GM18909 (cell line): Measurements from ENCODE around the gene CARS1.
A peak's percentile ranks its signal among the peaks of the same experiment; 100 is the strongest.

Source experiments
- ATAC-seq: cut with Tn5 transposase; IDR thresholded peaks from one replicate; pipeline ENCODE4 v1.9.1; 2021; ENCODE audit warnings: mild to moderate bottlenecking; ENCODE audit not compliant: unreplicated experiment, poor library complexity

Gene CARS1

DNA sequence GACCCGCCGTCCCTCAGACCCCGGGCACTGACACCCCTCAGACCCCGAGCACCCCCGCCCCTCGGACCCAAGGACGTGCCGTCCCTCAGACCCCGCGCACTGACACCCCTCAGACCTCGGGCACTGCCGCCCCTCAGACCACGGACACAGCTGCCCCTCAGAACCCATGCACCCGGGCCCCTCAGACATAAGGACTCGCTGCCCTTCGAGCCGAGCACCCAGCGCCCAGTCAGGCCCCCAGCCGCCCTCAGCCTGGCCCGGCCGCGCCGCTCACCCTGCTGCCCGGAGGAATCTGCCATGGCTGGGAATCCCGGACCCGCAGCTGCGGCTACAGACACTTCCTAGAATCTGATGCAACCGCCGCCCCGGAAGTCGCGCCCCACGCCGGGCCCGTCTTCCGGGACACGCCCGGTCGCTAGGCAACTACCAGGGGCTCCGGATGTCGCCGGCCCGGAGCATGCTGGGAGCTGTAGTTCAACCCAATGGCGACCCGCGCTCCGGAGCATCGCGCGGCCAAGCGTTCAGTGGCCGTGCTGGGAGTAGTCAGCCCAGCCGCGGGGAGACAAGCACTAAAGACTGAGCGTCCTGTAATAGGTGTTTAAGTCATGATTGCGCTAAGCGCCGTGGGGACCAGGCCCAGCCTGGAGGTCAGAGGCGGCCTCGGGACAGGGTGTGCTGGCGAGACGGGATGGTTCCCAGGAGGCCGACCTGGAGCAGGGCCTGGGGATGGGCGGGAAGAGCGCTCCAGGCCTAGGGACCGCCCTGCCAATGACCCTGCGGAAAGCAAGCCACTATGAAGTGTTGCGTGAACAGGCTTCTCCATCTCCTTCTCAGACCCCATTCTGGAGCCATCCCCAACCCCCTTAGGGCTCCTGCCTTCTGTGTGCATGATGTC lies at the start of gene CARS1:
CARS1 (minus strand) TSS at position 355 of the 895 bp plus-strand sequence; CDS start at position 299, 56 bp downstream.
- ATAC-seq = peak; percentile 96

DNA sequence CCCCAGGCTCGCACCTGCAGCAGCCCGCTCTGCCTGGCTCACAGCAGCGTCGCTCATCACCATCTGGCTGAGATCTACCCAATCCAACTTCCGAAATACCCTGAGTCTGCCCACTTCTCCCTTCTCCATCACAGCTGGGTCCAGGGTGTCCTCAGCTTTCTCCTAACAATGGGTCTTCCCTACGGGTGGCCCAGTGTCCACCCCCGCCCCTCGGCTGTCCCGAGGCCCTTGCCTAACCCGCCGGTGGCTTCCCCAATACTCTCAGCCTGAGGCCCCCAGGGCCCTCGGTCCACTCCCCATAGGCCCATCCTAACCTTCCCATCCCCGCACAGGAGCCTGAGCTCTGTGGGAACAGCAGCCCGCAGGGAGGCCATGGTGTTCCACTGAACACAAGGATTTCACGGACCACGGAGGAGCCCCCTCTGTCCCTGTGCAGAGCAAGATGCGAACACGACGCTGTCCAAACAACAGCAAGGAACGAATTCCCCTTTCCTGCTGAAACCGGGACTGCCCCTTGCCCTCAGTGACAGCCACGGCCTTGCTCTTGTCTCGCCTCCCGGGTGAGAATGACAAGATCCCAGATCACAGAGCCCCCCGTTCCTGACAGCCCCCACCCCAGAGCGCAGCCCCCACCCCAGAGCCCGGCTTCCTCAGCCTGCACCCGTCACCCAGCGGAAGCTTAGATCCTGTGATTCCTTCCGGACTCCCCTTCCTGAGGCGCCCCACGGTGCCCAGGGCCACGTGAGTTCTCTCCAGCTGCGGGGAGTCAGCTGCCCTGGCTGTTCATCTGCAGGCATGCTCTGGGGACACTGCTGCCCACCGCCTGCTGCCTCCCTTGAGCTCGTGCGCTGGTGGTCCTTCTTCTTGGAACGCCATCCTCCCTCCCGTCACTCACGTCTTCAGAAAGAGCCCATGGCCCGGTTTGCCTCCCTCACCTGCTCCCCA lies 48.8 kb upstream of the CARS1 start:
- no peak for ATAC-seq

DNA sequence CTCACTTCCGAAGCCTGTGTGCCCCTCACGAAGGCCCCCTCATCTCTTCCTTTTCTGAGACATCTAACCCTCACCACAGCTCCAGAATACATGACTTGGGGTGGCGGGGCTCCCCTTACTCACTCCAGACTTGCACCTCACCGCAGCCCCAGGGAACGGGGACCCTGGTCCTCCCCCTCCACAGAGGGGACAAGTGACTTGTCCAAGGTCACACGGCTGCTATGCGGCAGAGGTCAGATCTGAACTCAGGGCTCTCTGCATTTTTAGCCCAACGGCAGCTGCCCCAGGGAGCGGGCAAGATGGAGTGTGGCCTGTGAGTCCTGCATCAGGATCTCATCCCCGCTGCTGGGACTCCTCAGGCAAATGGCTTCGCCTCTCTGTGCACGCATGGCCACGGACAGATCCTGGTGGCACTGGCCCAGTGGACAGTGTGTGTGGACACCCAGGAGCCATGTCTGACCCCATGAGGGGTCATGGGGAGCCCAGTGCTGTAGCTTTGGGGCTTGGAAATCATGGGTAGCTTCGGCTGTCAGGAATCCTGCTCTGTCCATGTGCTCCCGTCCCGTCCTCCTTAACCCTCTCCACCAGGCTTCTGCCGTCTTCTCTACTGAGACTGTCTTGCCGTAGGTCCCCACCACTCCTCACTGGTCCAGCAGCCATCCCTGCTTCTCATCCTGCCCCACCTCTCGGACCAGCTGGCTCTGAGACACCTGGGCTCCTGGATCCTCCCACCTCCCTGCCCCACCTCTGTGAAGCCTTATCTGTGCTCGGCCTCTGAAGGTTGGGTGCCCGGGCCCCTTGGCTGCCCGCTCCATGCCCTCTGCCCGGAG lies 48.0 kb upstream of the CARS1 start:
- ATAC-seq = no peak

DNA sequence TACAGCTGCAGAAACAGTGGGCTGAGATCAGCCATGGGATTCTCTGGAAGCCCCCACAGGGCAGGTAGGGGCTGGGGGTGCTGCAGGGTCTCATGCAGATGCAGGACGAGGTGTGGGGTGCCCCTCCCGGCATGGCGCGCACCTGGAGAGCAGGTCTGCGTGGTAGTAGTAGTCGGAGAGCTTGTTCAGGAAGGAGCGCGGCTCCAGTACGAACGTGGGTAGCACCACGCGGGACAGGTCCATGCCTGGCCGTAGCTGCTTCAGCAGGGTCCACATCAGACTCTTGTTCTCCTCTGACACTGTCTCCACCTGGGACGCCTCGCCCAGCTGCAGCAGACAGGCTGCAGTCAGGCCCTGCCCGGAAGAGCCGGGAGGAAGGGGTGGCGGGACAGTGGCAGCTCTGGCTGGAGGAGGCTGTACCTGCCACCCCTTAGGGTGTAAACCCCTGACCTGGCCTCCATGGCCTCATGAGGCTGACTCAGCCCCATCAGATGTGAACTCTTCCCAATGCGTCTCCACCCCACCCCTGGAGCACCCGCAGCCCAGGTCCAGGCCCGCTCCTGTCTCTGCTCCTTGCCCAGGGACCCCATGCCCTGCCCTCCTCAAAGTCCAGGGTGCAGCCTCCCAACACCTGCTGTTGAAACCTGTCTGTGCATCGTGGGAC lies 47.0 kb upstream of the CARS1 start:
- no peak for ATAC-seq

DNA sequence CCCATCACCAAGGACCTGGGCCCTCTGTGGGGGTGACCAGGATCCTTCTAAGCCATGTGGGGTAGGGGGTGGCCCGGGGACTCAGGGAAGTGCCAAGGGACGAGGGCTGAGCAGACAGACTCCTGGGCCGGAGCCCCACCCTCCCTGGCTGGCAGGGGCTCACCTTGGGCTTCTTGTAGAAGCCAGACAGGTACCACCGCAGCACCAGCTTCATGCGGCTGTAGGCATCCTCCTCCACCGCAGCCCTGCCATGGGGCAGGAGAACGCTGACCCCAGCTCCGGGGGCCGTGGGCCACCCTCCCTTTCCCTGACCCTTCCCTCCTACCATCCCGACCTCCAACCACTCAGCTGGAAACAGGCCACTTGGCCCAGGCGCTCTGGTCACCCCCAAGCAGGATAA lies 45.9 kb upstream of the CARS1 start:
- no peak for ATAC-seq

DNA sequence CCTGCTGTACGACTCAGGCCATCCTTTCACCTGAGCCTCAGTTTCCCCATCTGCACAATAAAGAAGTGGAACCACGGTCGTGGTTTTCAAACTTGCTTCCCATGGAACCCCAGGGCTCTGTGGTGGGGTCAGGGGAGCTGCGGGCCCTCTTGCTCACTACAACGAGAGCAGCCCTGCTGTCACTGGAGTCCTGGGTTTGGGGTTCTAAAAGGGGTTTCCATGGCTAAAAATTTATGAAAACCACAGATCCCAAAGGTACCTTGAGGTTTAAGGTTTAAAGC lies 45.4 kb upstream of the CARS1 start:
- no peak for ATAC-seq

DNA sequence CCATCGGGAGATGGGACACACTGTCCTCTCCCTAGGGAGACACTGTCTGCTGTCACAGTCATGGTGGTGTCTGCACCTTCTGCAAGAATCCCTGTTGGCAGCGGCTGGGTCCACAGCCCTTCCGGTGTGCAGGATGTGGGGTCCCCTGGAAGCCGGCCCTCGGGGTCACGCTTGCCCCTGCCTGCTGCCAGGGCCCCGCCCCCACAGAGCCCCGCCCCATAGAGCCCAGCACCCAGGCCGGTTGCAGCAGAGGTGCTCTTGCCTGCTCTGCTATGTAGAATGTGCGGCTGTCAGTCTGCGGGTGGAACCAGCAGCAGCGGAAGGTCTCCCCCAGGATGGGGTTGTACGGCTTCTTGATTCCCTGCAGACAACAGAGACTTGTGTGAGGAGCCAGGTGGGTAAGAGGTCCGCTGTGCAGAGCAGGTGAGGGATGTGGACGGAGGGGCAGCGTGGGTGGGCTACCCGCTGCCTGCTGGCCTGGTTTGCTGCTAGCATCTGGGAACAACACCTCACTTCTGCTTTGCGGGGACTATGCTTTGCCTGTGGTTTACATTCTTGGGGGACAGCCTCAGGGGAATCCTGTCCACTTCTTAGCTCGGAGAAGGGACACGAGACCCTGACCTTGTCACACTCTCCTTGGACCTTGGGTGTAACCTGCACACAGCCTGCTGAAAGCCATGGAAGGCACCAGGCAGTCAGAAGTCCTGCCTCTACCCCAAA lies 44.9 kb upstream of the CARS1 start:
- no peak for ATAC-seq

DNA sequence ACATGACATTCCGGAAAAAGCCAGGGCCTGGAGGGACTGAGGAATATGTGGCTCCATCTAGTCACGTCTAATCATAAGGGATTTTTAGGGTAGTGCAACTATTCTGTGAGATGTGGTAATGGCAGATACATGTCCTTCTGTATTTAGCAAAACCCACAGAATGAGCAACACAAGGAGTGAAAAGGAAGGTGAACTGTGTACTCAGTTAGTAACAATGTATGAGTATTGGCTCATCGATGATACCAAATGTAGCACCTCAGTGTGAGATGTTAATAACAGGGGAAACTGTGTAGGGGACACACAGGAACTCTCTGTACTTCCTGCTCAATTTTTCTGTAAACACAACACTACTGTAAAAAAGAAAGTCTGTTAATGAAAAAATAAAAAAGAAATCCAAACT lies 42.0 kb upstream of the CARS1 start:
- no peak for ATAC-seq

DNA sequence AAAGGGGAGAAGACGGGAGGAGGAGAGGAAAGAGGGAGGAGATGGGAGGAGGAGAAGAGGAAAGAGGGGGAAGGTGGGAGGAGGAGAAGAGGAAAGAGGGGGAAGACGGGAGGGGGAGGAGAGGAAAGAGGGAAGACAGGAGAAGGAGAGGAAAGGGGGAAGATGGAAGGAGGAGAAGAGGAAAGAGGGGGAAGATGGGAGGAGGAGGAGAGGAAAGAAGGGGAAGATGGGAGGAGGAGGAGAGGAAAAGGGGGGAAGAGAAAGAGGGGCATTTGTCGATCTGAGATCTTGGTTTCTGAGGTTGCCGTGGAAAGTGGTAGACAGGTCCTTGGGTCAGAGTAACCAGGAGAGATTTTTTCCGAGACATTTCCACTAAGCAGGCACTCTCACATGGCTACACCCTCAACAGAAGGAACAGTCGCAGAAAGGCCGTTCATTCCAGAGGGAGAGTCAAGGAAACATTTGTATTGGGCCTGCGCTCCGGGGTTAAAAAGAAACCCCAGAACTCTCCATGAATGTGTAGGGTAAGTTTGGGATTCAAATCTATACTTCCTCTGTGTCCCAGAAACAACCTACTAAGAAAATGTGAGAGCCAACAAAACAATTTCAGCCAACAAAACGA lies 39.8 kb upstream of the CARS1 start:
- no peak for ATAC-seq

DNA sequence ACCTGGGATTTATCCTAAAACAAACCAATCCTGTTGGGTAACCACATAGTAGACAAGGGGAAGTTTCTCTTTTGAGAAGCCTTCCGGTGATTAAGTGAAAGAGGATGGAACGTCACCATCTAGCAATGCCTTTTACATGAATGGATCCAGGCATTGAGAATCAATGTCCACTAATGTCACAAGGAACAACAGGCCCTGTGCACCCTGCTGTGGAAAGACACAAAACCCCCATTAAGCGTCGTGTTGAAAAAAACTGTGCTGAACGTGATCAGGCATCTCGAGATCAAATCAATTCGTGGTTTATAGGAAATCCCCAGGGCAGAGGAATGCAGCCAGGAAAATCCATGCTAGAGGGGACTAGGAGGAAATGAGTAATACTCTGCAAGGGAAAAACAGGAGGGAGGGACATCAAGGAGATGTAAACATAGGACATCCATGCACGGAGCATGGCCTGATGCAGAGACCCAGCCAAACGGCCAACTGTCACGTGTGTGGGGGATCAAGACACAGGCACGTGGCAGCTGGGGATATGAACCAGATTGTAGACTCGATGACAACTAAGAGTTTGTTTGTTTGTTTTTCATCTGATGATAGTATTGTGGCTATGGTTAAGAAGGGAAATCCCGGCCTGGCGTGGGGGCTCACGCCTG lies 38.6 kb upstream of the CARS1 start:
- no peak for ATAC-seq

DNA sequence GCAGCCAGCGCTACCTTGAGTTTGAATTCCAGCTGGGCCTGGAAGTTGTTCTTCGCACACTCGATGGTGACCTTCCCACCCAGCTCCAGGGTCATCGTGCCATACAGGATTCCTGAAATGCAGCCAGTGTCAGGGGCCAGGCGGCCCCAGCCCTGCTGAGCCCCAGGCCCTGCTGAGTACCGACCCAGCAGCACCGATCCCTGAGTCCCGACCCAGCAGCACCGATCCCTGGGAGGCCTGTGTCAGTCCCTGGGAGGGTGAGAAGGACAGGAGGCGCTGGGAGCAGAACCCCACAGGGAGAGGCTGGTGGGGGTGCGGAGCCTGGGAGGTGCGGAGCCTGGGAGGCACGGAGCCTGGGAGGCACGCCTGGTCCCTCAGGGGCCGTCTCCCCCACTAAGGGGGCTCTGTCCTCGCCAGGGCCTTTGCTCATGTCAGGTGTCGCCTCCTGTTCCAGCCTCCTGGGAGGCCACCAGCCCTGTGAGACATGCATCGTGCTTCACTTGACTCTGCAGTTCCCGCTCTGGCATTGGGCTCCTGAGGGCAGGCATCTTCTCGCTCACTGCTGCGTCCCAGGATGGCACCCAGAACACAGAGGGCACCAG lies 37.1 kb upstream of the CARS1 start:
- ATAC-seq = no peak

DNA sequence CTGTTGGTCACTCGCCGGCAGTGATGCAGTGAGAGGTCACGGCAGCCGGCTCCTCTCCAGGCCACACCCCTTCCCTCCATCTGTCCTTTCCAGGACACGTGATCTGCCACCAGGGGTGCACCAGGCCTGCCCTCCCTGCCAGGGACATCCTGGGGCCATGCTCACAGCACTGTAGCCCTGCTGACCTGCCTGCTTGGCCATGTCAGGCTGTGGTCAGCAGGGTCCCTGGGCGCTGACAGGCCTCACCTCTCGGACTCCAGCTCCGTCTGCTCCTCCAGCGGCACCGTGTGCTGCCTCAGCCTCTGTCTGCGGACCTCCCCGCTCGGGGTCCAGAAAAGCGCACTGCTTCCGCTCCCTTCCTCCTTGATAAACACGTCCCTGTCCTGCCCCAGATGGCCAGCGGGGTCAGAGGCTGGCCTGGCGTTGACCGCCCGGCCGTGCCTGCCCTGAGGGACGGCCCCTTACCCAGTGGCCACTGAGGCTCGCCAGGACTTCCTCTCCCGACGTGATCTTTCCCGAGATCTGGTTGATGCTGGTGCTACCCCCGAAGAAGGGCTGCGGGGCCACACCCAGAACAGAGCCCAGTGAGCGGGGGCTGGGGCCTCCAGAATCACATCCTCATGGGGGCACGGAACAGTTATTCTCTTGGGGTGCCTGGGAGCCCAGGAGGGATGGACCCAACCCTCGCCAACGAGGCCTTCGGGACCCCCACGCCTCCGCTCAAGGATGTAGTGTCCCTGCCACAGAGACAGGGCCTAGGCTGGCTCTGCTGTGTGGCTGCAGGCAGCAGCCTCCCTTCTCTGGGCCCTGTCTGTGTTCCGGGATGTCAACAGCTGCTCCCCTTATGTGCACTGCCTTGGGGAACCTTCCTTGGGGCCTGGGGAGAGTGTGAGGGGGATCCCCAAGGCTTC lies 36.3 kb upstream of the CARS1 start:
- ATAC-seq = no peak

DNA sequence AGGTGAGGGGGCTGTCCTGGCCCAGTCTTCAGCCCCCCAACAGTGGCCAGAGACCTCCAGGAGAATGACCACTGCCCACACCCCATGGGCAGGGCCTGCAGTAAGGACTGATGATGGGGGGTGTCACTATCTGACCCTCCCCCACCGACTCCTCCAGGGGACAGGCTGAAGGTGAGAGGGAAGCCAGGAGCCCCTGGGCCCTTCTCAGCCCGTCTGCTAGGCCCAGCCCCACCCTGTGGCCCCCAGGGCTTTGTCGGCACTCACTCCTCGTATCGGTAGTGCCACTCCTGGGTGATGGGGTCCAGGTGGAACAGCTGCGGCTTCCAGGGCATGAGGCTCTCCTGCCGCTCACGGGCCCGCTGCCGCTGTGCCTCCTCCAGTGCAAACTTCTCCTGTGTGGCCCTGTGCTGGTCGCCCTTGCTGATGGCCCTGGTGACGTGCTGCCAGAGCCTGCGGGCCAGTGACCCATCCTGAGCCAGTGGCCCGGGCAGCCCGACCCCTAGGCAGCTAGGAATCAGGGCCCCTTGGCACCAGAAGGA lies 35.4 kb upstream of the CARS1 start:
- ATAC-seq = no peak

DNA sequence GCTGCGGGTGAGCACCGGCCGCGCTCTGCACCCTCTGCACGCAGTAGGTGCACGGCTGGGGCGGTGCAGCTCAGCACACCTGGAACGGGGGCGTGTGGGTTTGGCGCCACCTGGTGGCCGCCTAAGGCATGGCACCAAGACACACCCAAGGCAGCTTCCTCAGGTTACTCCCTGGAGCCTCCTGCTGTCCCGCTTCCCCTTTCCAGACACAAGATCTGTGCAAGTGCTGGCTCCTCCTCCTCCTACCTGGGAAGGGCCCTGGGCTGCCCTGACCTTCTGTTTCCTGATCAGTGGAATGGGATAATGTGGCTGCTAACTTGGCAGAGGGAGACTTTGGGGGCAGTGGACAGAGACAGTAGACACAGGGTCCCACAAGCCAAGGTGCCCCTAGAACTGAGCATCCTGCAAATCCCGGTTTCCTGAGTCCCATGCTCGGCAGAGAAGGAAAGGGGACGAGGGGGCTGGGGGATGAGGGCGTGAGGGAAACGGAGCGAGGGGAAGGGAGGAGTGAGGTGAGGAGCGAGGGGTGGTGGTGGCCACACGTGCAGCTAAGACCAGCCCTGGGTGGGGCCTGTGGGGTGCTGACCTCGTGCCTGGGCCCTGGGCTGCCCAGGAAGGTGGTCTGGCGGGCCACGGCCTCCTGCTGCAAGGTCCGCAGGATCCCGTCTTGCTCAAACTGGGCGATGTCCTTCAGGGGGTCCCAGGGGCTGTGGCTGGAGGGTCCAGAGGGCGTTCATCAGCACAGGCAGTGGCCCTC lies 34.8 kb upstream of the CARS1 start:
- peak; percentile 71 for ATAC-seq

DNA sequence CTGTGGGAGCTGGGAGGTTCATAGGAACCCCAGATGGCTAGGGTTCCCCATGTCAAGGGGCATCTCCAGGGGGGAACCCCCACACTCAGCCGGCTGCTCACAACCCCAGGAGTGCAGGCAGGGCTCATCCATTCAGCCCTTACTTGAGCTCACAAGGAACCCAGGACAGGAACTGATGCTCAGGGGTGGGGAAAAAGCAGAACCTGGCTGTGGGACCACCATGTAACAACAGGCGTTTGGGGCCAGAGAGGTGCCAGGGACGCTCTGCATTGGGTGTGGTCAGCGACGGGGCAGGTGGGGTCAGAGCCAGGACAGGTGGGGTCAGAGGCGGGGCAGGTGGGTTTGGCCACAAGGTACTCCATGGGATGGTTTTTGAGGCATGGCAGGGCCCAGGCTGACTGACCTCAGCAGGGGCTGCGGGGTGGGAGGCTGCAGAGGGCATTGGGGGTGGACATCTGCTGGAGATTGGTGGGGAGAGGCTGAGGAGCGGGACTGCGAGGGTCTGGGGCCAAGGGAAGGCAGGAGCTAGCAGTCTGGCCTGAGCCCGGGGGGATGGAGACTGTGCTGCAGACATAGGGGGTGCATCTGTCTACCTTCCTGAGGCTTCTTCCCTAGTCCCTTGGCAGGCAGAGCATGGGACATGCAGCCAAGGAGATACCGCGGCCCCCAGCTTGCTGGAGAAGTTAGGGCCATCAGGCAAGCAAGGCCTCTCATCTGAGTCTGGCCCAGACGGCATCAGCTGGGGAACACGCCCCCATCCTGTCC lies 34.0 kb upstream of the CARS1 start:
- no peak for ATAC-seq
